Upper lobe of left lung (tissue), 4 donors: Measurements from ENCODE around the gene CNOT4.

ENCODE experiments used
- POLR2A ChIP-seq, 4 donors: fragments of 450-650 bp; IDR thresholded peaks; one replicate each; pipeline ENCODE4 v1.5.1; 2016 to 2017; ENCODE audit warnings: antibody characterized with exemption in 4 of 4, mild to moderate bottlenecking in 2 of 4
- POLR2AphosphoS5 ChIP-seq, 2 donors: sonication (generic); formaldehyde crosslinking; IDR thresholded peaks; one replicate each; pipeline ENCODE4 v1.5.1; 2017; ENCODE audit warnings: antibody characterized with exemption in 2 of 2
- TF ChIP-seq, protein P1 (sequence below), 6 experiments: fragments of 450-650 bp in 4 of 6; fragments of 200-600 bp in 2 of 6; sonication (generic) in 2 of 6; IDR thresholded peaks; one replicate each; pipeline ENCODE4 v1.5.1; 2016 to 2019; ENCODE audit warnings: antibody characterized with exemption in 6 of 6

DNA sequence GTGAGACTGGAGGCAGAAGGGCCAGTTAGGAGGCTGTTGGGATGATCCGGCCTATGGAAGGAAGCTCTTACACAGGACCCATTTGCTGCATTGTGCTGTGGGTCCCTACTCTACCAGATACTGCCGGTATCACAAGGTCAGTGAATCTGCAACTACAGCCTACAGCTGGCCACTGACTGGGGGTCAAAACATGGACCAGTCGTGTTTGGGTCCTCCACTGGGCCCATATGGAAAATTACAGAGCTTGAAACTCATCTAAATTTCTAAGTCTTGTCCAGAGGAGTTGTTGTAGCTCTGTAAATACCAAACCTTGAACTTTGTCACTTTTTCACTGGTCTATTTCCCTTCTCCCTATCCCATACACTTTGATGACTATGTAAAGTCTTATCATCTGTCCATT, 42.2 kb upstream of the CNOT4 start:
- TF ChIP-seq, protein P1, sequence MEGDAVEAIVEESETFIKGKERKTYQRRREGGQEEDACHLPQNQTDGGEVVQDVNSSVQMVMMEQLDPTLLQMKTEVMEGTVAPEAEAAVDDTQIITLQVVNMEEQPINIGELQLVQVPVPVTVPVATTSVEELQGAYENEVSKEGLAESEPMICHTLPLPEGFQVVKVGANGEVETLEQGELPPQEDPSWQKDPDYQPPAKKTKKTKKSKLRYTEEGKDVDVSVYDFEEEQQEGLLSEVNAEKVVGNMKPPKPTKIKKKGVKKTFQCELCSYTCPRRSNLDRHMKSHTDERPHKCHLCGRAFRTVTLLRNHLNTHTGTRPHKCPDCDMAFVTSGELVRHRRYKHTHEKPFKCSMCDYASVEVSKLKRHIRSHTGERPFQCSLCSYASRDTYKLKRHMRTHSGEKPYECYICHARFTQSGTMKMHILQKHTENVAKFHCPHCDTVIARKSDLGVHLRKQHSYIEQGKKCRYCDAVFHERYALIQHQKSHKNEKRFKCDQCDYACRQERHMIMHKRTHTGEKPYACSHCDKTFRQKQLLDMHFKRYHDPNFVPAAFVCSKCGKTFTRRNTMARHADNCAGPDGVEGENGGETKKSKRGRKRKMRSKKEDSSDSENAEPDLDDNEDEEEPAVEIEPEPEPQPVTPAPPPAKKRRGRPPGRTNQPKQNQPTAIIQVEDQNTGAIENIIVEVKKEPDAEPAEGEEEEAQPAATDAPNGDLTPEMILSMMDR (IDR thresholded peaks at IDR 0.05), result no peak
- TF ChIP-seq POLR2A (IDR thresholded peaks at IDR 0.05) (no peak), POLR2AphosphoS5 (IDR thresholded peaks at IDR 0.05) (no peak)
